HepG2 (cell line): ENCODE results near the gene RGS19. TPM values are rescaled to one million over a fixed set of nuclear protein-coding genes. Genes with fewer than 3 reads are reported as not detected.

Source experiments
- HDAC6 ChIP-seq: fragments of 200-600 bp; sonication (generic); IDR thresholded peaks from 2 replicates; pipeline ENCODE4 v1.7.0; 2017; ENCODE audit warnings: mild to moderate bottlenecking, antibody characterized with exemption, low read length, low read depth
- HES4 ChIP-seq: sonication (generic); formaldehyde crosslinking; IDR thresholded peaks from 2 replicates; pipeline ENCODE4 v1.9.0; 2021; ENCODE audit warnings: mild to moderate bottlenecking, missing genetic modification reagents, borderline replicate concordance
- MTF1 ChIP-seq: sonication (generic); formaldehyde crosslinking; IDR thresholded peaks from 2 replicates; pipeline ENCODE4 v1.5.0; 2020; ENCODE audit warnings: missing genetic modification reagents
- NPAS2 ChIP-seq: sonication (generic); formaldehyde crosslinking; IDR thresholded peaks from 2 replicates; pipeline ENCODE4 v1.8.0; 2022; ENCODE audit warnings: mild to moderate bottlenecking, missing genetic modification reagents, borderline replicate concordance
- SMARCE1 ChIP-seq: fragments of 450-650 bp; IDR thresholded peaks from 2 replicates; pipeline ENCODE4 v1.6.1; 2017; ENCODE audit warnings: borderline replicate concordance
- TAF15 ChIP-seq: fragments of 200-400 bp; formaldehyde crosslinking; IDR thresholded peaks from one replicate; pipeline ENCODE4 v1.6.1; 2018; ENCODE audit warnings: mild to moderate bottlenecking, low read depth, low read length; ENCODE audit not compliant: poor library complexity, severe bottlenecking
- ZFP62 ChIP-seq: sonication (generic); formaldehyde crosslinking; IDR thresholded peaks from 2 replicates; pipeline ENCODE4 v1.4.0; 2020; ENCODE audit warnings: missing genetic modification reagents
- ZNF256 ChIP-seq: sonication (generic); formaldehyde crosslinking; conservative IDR thresholded peaks from 2 replicates; pipeline ENCODE4 v1.4.0; 2020; ENCODE audit warnings: missing genetic modification reagents
- ZNF530 ChIP-seq: sonication (generic); formaldehyde crosslinking; IDR thresholded peaks from 2 replicates; pipeline ENCODE4 v1.5.0; 2020; ENCODE audit warnings: low read depth, mild to moderate bottlenecking, missing genetic modification reagents
- ZNF557 ChIP-seq: sonication (generic); formaldehyde crosslinking; IDR thresholded peaks from 2 replicates; pipeline ENCODE4 v1.4.0; 2020; ENCODE audit warnings: missing genetic modification reagents
- ZNF598 ChIP-seq: sonication (generic); formaldehyde crosslinking; IDR thresholded peaks from 2 replicates; pipeline ENCODE4 v1.5.1; 2020; ENCODE audit warnings: mild to moderate bottlenecking, missing genetic modification reagents, borderline replicate concordance
- polyA plus RNA-seq, 8 experiments: library from polyadenylated mRNA; depleted of rRNA in 3 of 8; stranded (reverse) in 7 of 8; unstranded in 1 of 8; fragments of >200 nt; fragmentation: Illumina TruSeq in 4 of 8; extraction: Trizol in 4 of 8; gene quantifications; 2 replicates each; pipeline versions ENCODE4 v1.2.1 to v1.2.3, GENCODE V29; 2011 to 2016; ENCODE audit warnings: low read depth in 4 of 8, missing spikeins in 1 of 8, mixed read lengths in 1 of 8; ENCODE audit not compliant: insufficient read depth in 1 of 8
- total RNA-seq, 5 experiments: library from RNA; depleted of rRNA; stranded (reverse); fragments of >200 nt; fragmentation: Illumina TruSeq; extraction: Trizol; gene quantifications; 2 replicates each; pipeline ENCODE4 v1.2.3, GENCODE V29; 2016; ENCODE audit warnings: low read depth in 1 of 5
- TF ChIP-seq, protein P1 (sequence below): sonication (generic); formaldehyde crosslinking; IDR thresholded peaks from 2 replicates; pipeline ENCODE4 v1.9.0; 2021; ENCODE audit warnings: missing genetic modification reagents, mild to moderate bottlenecking, borderline replicate concordance
- TF ChIP-seq, protein P2 (sequence below): sonication (generic); formaldehyde crosslinking; IDR thresholded peaks from 2 replicates; pipeline ENCODE4 v1.5.0; 2020; ENCODE audit warnings: mild to moderate bottlenecking, missing genetic modification reagents
- TF ChIP-seq, protein P3 (sequence below): sonication (generic); formaldehyde crosslinking; IDR thresholded peaks from 2 replicates; pipeline ENCODE4 v1.4.0; 2020; ENCODE audit warnings: missing genetic modification reagents
- TF ChIP-seq, protein P4 (sequence below): sonication (generic); formaldehyde crosslinking; IDR thresholded peaks from 2 replicates; pipeline ENCODE4 v1.8.0; 2022; ENCODE audit warnings: low read depth, missing genetic modification reagents
- TF ChIP-seq, protein P5 (sequence below): sonication (generic); formaldehyde crosslinking; IDR thresholded peaks from 2 replicates; pipeline ENCODE4 v1.4.0; 2020; ENCODE audit warnings: mild to moderate bottlenecking, missing genetic modification reagents

The RGS19 gene
- total and polyA plus RNA-seq, 2 of the 13 experiments (the other 11 are each of a cell fraction or from before 2014, with no cell fraction given) = 10.7 to 11.9 TPM

DNA sequence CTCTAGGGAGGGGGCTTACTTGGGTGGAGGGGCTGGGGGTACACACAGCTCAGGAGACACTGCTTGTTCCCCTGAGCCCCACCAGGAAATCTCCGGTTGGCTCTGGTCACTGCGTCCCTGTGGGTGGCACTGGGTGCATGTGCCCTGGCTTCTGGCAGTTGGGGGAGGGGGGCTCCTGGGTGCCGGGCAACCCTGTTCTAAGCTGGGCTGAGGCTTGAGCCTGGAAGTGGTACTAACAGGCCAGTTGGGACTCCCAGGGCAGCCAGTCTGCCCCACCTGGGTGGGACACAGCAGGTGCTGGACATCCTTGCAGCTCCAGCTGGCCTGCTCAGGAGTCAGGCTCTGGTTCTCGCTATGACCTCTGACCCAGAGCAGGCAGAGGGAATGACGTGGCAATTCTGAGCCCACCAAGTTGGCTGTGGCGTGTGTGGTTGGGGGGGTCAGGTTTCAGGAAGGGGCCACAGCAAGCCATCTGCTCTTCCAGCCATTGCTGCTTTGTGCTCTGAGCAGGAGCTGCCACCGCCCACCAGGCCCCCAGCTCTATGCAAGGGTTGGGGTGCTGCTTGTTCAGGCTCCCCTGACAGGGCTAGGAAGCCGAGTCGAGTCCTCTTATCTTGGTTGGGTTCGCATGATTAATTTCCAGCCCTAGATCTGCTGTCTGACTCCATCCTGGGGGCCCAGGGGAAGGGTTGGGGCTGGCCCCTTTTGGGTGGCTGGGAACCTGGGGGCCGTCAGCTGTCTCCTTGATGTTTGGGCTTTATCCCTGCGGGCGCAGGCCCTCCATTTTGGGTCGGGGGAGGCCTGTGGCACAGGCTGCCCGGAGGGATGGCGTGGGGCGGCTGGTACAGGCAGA lies 42.7 kb downstream of the RGS19 start (continued):
- TF ChIP-seq, protein P1, sequence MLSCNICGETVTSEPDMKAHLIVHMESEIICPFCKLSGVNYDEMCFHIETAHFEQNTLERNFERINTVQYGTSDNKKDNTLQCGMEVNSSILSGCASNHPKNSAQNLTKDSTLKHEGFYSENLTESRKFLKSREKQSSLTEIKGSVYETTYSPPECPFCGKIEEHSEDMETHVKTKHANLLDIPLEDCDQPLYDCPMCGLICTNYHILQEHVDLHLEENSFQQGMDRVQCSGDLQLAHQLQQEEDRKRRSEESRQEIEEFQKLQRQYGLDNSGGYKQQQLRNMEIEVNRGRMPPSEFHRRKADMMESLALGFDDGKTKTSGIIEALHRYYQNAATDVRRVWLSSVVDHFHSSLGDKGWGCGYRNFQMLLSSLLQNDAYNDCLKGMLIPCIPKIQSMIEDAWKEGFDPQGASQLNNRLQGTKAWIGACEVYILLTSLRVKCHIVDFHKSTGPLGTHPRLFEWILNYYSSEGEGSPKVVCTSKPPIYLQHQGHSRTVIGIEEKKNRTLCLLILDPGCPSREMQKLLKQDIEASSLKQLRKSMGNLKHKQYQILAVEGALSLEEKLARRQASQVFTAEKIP (CRISPR knock-in tag) = no peak
- TF ChIP-seq ZNF598 (CRISPR knock-in tag) (0 out of 2 replicates have a peak, but pooled peaks have one; percentile 43), NPAS2 (CRISPR knock-in tag) (no peak), ZFP62 (no peak), HDAC6 (no peak), ZNF557 (CRISPR knock-in tag) (no peak), TAF15 (peak; percentile 40), ZNF256 (CRISPR knock-in tag) (no peak), ZNF530 (CRISPR knock-in tag) (no peak), HES4 (peak; percentile 87; the same call in 1 of the 2 replicates), SMARCE1 (no peak), MTF1 (CRISPR knock-in tag) (no peak)
- TF ChIP-seq, protein P2, sequence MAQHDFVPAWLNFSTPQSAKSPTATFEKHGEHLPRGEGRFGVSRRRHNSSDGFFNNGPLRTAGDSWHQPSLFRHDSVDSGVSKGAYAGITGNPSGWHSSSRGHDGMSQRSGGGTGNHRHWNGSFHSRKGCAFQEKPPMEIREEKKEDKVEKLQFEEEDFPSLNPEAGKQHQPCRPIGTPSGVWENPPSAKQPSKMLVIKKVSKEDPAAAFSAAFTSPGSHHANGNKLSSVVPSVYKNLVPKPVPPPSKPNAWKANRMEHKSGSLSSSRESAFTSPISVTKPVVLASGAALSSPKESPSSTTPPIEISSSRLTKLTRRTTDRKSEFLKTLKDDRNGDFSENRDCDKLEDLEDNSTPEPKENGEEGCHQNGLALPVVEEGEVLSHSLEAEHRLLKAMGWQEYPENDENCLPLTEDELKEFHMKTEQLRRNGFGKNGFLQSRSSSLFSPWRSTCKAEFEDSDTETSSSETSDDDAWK = no peak
- TF ChIP-seq, protein P3, sequence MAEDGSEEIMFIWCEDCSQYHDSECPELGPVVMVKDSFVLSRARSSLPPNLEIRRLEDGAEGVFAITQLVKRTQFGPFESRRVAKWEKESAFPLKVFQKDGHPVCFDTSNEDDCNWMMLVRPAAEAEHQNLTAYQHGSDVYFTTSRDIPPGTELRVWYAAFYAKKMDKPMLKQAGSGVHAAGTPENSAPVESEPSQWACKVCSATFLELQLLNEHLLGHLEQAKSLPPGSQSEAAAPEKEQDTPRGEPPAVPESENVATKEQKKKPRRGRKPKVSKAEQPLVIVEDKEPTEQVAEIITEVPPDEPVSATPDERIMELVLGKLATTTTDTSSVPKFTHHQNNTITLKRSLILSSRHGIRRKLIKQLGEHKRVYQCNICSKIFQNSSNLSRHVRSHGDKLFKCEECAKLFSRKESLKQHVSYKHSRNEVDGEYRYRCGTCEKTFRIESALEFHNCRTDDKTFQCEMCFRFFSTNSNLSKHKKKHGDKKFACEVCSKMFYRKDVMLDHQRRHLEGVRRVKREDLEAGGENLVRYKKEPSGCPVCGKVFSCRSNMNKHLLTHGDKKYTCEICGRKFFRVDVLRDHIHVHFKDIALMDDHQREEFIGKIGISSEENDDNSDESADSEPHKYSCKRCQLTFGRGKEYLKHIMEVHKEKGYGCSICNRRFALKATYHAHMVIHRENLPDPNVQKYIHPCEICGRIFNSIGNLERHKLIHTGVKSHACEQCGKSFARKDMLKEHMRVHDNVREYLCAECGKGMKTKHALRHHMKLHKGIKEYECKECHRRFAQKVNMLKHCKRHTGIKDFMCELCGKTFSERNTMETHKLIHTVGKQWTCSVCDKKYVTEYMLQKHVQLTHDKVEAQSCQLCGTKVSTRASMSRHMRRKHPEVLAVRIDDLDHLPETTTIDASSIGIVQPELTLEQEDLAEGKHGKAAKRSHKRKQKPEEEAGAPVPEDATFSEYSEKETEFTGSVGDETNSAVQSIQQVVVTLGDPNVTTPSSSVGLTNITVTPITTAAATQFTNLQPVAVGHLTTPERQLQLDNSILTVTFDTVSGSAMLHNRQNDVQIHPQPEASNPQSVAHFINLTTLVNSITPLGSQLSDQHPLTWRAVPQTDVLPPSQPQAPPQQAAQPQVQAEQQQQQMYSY (CRISPR knock-in tag) = no peak
- TF ChIP-seq, protein P4, sequence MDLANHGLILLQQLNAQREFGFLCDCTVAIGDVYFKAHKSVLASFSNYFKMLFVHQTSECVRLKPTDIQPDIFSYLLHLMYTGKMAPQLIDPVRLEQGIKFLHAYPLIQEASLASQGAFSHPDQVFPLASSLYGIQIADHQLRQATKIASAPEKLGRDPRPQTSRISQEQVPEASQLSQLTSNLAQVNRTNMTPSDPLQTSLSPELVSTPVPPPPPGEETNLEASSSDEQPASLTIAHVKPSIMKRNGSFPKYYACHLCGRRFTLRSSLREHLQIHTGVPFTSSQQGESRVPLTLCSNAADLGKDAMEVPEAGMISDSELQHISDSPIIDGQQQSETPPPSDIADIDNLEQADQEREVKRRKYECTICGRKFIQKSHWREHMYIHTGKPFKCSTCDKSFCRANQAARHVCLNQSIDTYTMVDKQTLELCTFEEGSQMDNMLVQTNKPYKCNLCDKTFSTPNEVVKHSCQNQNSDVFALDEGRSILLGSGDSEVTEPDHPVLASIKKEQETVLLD = peak; percentile 3; the same call in 1 of the 2 replicates
- TF ChIP-seq, protein P5, sequence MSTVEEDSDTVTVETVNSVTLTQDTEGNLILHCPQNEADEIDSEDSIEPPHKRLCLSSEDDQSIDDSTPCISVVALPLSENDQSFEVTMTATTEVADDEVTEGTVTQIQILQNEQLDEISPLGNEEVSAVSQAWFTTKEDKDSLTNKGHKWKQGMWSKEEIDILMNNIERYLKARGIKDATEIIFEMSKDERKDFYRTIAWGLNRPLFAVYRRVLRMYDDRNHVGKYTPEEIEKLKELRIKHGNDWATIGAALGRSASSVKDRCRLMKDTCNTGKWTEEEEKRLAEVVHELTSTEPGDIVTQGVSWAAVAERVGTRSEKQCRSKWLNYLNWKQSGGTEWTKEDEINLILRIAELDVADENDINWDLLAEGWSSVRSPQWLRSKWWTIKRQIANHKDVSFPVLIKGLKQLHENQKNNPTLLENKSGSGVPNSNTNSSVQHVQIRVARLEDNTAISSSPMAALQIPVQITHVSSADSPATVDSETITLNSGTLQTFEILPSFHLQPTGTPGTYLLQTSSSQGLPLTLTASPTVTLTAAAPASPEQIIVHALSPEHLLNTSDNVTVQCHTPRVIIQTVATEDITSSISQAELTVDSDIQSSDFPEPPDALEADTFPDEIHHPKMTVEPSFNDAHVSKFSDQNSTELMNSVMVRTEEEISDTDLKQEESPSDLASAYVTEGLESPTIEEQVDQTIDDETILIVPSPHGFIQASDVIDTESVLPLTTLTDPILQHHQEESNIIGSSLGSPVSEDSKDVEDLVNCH (CRISPR knock-in tag) = no peak
